Brain microvascular endothelial cell (primary cell): Measurements from ENCODE around the gene HS3ST4.

Source experiments
- DNase-seq: peaks from one replicate; pipeline ENCODE4 v3.0.0-alpha.2; 2020
- H3K27ac ChIP-seq: fragments of 250-450 bp; sonication (Bioruptor Pico); 2 replicates; pipeline ENCODE4 v1.5.1; 2020; ENCODE audit warnings: mild to moderate bottlenecking, moderate library complexity
- H3K27me3 ChIP-seq: fragments of 250-450 bp; sonication (Bioruptor Pico); replicated peaks from 2 replicates; pipeline ENCODE4 v1.5.1; 2020; ENCODE audit warnings: mild to moderate bottlenecking
- H3K36me3 ChIP-seq: fragments of 250-450 bp; sonication (Bioruptor Pico); replicated peaks from 2 replicates; pipeline ENCODE4 v1.5.1; 2020; ENCODE audit warnings: mild to moderate bottlenecking
- H3K4me3 ChIP-seq: 2 replicates; pipeline ENCODE4 v1.5.1; 2011; ENCODE audit warnings: low read depth, mild to moderate bottlenecking, control low read depth, low read length, moderate library complexity
- in situ Hi-C: cut with HindIII; loops from 2 replicates; pipeline ENCODE4 v1.10.0; 2017; ENCODE audit warnings: low sequenced_read_pairs, low pct_ligation_motif_present
- TF ChIP-seq, protein P1 (sequence below): IDR thresholded peaks from 2 replicates; pipeline ENCODE4 v1.5.1; 2011; ENCODE audit warnings: low read depth, mild to moderate bottlenecking, moderate library complexity, low read length, control low read depth, inconsistent platforms; ENCODE audit errors: missing control alignments

Gene HS3ST4

GRCh38 chr16:26051063-26051462 is 359.3 kb downstream of the HS3ST4 start:
- H3K36me3 ChIP-seq = no peaks in the 10 kb centered on the region
- no peak for DNase-seq
- H3K27me3 ChIP-seq = no peaks in the 10 kb centered on the region
- in situ Hi-C loops = no loop called here
- H3K4me3 ChIP-seq = no peak overlapping the region
- TF ChIP-seq, protein P1, sequence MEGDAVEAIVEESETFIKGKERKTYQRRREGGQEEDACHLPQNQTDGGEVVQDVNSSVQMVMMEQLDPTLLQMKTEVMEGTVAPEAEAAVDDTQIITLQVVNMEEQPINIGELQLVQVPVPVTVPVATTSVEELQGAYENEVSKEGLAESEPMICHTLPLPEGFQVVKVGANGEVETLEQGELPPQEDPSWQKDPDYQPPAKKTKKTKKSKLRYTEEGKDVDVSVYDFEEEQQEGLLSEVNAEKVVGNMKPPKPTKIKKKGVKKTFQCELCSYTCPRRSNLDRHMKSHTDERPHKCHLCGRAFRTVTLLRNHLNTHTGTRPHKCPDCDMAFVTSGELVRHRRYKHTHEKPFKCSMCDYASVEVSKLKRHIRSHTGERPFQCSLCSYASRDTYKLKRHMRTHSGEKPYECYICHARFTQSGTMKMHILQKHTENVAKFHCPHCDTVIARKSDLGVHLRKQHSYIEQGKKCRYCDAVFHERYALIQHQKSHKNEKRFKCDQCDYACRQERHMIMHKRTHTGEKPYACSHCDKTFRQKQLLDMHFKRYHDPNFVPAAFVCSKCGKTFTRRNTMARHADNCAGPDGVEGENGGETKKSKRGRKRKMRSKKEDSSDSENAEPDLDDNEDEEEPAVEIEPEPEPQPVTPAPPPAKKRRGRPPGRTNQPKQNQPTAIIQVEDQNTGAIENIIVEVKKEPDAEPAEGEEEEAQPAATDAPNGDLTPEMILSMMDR = no peak
- H3K27ac ChIP-seq = no peak overlapping the region

DNA sequence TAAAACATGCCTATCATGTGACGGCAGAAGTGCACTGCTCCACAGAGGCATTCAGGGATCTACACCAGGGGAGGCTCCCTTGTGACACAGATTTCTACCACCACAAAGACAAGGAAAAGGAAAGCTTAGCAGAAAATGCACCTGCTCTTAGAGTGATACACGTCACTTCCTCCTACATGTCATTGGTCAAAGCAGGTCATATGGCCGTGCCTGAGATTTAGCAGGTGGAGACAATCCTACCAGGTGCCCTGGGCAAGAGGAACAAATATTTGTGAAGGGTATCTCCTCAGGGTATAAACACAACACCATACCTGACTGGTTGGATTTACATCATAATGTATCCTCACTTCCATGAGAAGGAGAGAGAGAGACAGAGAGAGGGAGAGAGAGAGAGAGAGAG is 362.1 kb downstream of the HS3ST4 start:
- TF ChIP-seq, protein P1 = no peak

GRCh38 chr16:26058326-26058725 is 366.6 kb downstream of the HS3ST4 start:
- no peak overlapping the region for H3K27ac ChIP-seq
- DNase-seq = no peak
- no peaks in the 10 kb centered on the region for H3K36me3 ChIP-seq
- H3K4me3 ChIP-seq = no peak overlapping the region
- no peaks in the 10 kb centered on the region for H3K27me3 ChIP-seq
- in situ Hi-C loops = no loop called here
- TF ChIP-seq, protein P1 = no peak

More for the DNA sequence above, 362.1 kb downstream of the HS3ST4 start:
- no peak for DNase-seq
- no peaks in the 10 kb centered on the region for H3K27me3 ChIP-seq
- H3K36me3 ChIP-seq = no peaks in the 10 kb centered on the region
- H3K4me3 ChIP-seq = no peak overlapping the region
- no peak overlapping the region for H3K27ac ChIP-seq
- in situ Hi-C loops = no loop called here

GRCh38 chr16:26070302-26071100 is 378.7 kb downstream of the HS3ST4 start:
- Histone ChIP-seq H3K4me3 (no peak overlapping the region), H3K27me3 (no peaks in the 10 kb centered on the region), H3K36me3 (no peaks in the 10 kb centered on the region), H3K27ac (no peak overlapping the region)
- in situ Hi-C loops = no loop called here
- no peak for DNase-seq
- TF ChIP-seq, protein P1 = no peak

- in situ Hi-C loops = no loop called here
- Histone ChIP-seq H3K36me3 (no peaks in the 10 kb centered on the region), H3K4me3 (no peak overlapping the region), H3K27me3 (no peaks in the 10 kb centered on the region), H3K27ac (no peak overlapping the region)
- DNase-seq = no peak
- TF ChIP-seq, protein P1 = no peak
These were observed 379.5 kb downstream of the HS3ST4 start for GRCh38 chr16:26071101-26071866.
